K562 (cell line): ENCODE results near the gene AP3B2. TPM values are rescaled to one million over a fixed set of nuclear protein-coding genes. Genes with fewer than 3 reads are reported as not detected.

Experiments
- ATAC-seq: fragments of 200-7000 bp; cut with Tn5 transposase; 3 replicates; pipeline ENCODE4 v1.9.1; 2020; ENCODE audit warnings: moderate library complexity
- BruUV-seq: library from RNA; stranded (reverse); fragments of 400-500 nt; replicated peaks from 2 replicates; lab custom pipeline; 2021; lab: Mats Ljungman, UMichigan
- CTCF ChIA-PET: fragments of 300-600 bp; formaldehyde crosslinking; extraction: SDS; loops from one replicate; lab custom pipeline; 2021; ENCODE audit warnings: low intra/inter-chr PET ratio; lab: Yijun Ruan, JAX
- POLR2A ChIA-PET: fragments of 300-600, 350-650 bp; sonication (Branson Sonifier 250); formaldehyde crosslinking; extraction: SDS; loops from one replicate; lab custom pipeline; 2021; ENCODE audit warnings: antibody characterized with exemption, inconsistent platforms; lab: Yijun Ruan, JAX
- DNase-seq, 4 experiments: peaks; one replicate each; pipeline versions ENCODE4 v3.0.0 to v3.0.0-alpha.2; 2011 to 2018; ENCODE audit warnings: low spot score in 3 of 4, mixed read lengths in 3 of 4; ENCODE audit errors: extremely low read depth in 1 of 4
- FAIRE-seq: peaks from 2 replicates; lab custom pipeline; 2011; peaks lifted over from hg19 to GRCh38; lab: Jason Lieb, UNC
- H2AFZ ChIP-seq: 2 replicates; pipeline ENCODE4 v1.6.0; 2011; ENCODE audit warnings: low read depth, low read length, control low read depth, inconsistent platforms
- H3K27ac ChIP-seq: fragments of 200-600 bp; 3 replicates; pipeline ENCODE4 v1.8.0; 2011; ENCODE audit warnings: low read depth, mild to moderate bottlenecking, control low read depth, inconsistent platforms, low read length, moderate library complexity, mixed read lengths; ENCODE audit errors: extremely low read depth
- H3K27me3 ChIP-seq, 2 experiments: fragments of 300-600 bp in 1 of 2; 2 replicates in 1 of 2; 3 replicates in 1 of 2; pipeline versions ENCODE4 v1.6.0 to v1.8.0; 2011; ENCODE audit warnings: inconsistent platforms in 2 of 2, low read length in 2 of 2, mild to moderate bottlenecking in 1 of 2, mixed read lengths in 1 of 2, moderate library complexity in 1 of 2; ENCODE audit not compliant: control insufficient read depth in 2 of 2, insufficient read depth in 2 of 2
- H3K36me3 ChIP-seq: fragments of 300-600 bp; 3 replicates; pipeline ENCODE4 v1.8.0; 2011; ENCODE audit warnings: mild to moderate bottlenecking, low read length, inconsistent platforms; ENCODE audit not compliant: control insufficient read depth, insufficient read depth
- H3K4me1 ChIP-seq, 2 experiments: fragments of 200-600 bp in 1 of 2; replicated peaks in 1 of 2; 2 replicates in 1 of 2; 3 replicates in 1 of 2; pipeline versions ENCODE4 v1.5.1 to v1.8.0; 2011; ENCODE audit warnings: inconsistent platforms in 2 of 2, low read length in 2 of 2, mild to moderate bottlenecking in 1 of 2, mixed read lengths in 1 of 2, moderate library complexity in 1 of 2; ENCODE audit not compliant: control insufficient read depth in 2 of 2, insufficient read depth in 2 of 2
- H3K4me2 ChIP-seq: 2 replicates; pipeline ENCODE4 v1.6.1; 2011; ENCODE audit warnings: low read length, control low read depth, inconsistent platforms, mixed read lengths; ENCODE audit not compliant: insufficient read depth
- H3K4me3 ChIP-seq: fragments of 200-600 bp; sonication (generic), shearing (Covaris generic); 2 replicates; pipeline ENCODE4 v1.5.1; 2016; ENCODE audit warnings: control low read depth, inconsistent platforms
- H3K79me2 ChIP-seq: fragments of 200-600 bp; 3 replicates; pipeline ENCODE4 v1.8.0; 2011; ENCODE audit warnings: low read length, inconsistent platforms; ENCODE audit not compliant: control insufficient read depth, insufficient read depth
- H3K9ac ChIP-seq, 2 experiments: 2 replicates each; pipeline versions ENCODE4 v1.6.0 to v1.6.1; 2011; ENCODE audit warnings: low read depth in 2 of 2, low read length in 2 of 2, control low read depth in 1 of 2, inconsistent platforms in 1 of 2, mild to moderate bottlenecking in 1 of 2, mixed read lengths in 1 of 2; ENCODE audit not compliant: insufficient read depth in 1 of 2
- H3K9me1 ChIP-seq: one replicate; pipeline ENCODE4 v1.6.0; 2011; ENCODE audit warnings: inconsistent platforms, mild to moderate bottlenecking, low read length, moderate library complexity; ENCODE audit not compliant: control insufficient read depth, insufficient read depth
- H3K9me3 ChIP-seq: replicated peaks from 2 replicates; pipeline ENCODE4 v1.5.1; 2011; ENCODE audit warnings: low read depth, low read length, inconsistent platforms; ENCODE audit not compliant: control insufficient read depth, insufficient read depth
- H4K20me1 ChIP-seq: replicated peaks from 2 replicates; pipeline ENCODE4 v1.6.1; 2011; ENCODE audit warnings: low read length, inconsistent platforms, mixed read lengths; ENCODE audit not compliant: control insufficient read depth, insufficient read depth
- HSF4 ChIP-seq: fragments of 250-450 bp; sonication (Bioruptor Pico); IDR thresholded peaks from 2 replicates; pipeline ENCODE4 v2.1.2; 2022; ENCODE audit warnings: mild to moderate bottlenecking, moderate library complexity, borderline replicate concordance
- MAZ ChIP-seq, 2 experiments: fragments of 450-650 bp in 1 of 2; sonication (generic) in 1 of 2; formaldehyde crosslinking; IDR thresholded peaks in 1 of 2; conservative IDR thresholded peaks in 1 of 2; 2 replicates each; pipeline versions ENCODE4 v1.4.0 to v1.5.0; 2020; ENCODE audit warnings: mild to moderate bottlenecking in 1 of 2, missing genetic modification reagents in 1 of 2
- PTRF ChIP-seq: fragments of 450-650 bp; IDR thresholded peaks from 2 replicates; pipeline ENCODE4 v1.6.1; 2016; ENCODE audit warnings: mild to moderate bottlenecking, missing genetic modification characterization, missing compliant biosample characterization
- ZFP91 ChIP-seq: sonication (generic); formaldehyde crosslinking; IDR thresholded peaks from 2 replicates; pipeline ENCODE4 v1.8.0; 2022; ENCODE audit warnings: mild to moderate bottlenecking, missing genetic modification reagents
- ZNF134 ChIP-seq: fragments of 250-450 bp; sonication (Bioruptor Pico); conservative IDR thresholded peaks from 2 replicates; pipeline ENCODE4 v1.4.0; 2020
- ZNF174 ChIP-seq: fragments of 250-450 bp; sonication (Bioruptor Pico); IDR thresholded peaks from 2 replicates; pipeline ENCODE4 v1.4.0; 2020; ENCODE audit warnings: mild to moderate bottlenecking
- ZNF175 ChIP-seq: fragments of 200-800 bp; sonication (Bioruptor generic); IDR thresholded peaks from 2 replicates; pipeline ENCODE4 v1.6.1; 2016; ENCODE audit warnings: low read depth, mild to moderate bottlenecking, missing genetic modification characterization, missing compliant biosample characterization
- ZNF217 ChIP-seq: sonication (generic); formaldehyde crosslinking; IDR thresholded peaks from 2 replicates; pipeline ENCODE4 v1.8.0; 2022; ENCODE audit warnings: mild to moderate bottlenecking, missing genetic modification reagents
- ZNF408 ChIP-seq: fragments of 250-450 bp; sonication (Bioruptor Pico); IDR thresholded peaks from 2 replicates; pipeline ENCODE4 v1.4.0; 2020; ENCODE audit warnings: low read depth, mild to moderate bottlenecking, moderate library complexity
- ZNF431 ChIP-seq: sonication (generic); formaldehyde crosslinking; IDR thresholded peaks from 2 replicates; pipeline ENCODE4 v1.8.0; 2022; ENCODE audit warnings: mild to moderate bottlenecking, missing genetic modification reagents
- ZNF644 ChIP-seq: fragments of 200-800 bp; sonication (Bioruptor generic); IDR thresholded peaks from 2 replicates; pipeline ENCODE4 v1.6.1; 2016; ENCODE audit warnings: low read depth, missing genetic modification characterization, missing compliant biosample characterization
- WGBS: fragments of 100-300 bp; shearing (Covaris generic); methylation state at CpG from one replicate; pipeline ENCODE4 v1.1.6; 2016; ENCODE audit warnings: low coverage, mixed read lengths; ENCODE audit not compliant: insufficient coverage; ENCODE audit errors: missing lambda C conversion rate; 5-methylcytosine and 5-hydroxymethylcytosine counted together
- in situ Hi-C: fragments of 300-500 bp; cut with MboI; formaldehyde crosslinking; loops from 4 replicates; pipeline ENCODE4 v1.15.0; 2018; ENCODE audit warnings: inconsistent platforms, mixed read lengths
- intact Hi-C: fragments of 100-400 bp; cut with micrococcal nuclease; formaldehyde crosslinking; loops from 2 replicates; pipeline ENCODE4 v1.14.2; 2022
- polyA plus RNA-seq, 8 experiments: library from polyadenylated mRNA; depleted of rRNA in 4 of 8; stranded (reverse) in 5 of 8; unstranded in 3 of 8; fragments of >200 nt; fragmentation: Nextera tagmentation in 2 of 8; fragmentation: Illumina TruSeq in 1 of 8; extraction: Ambion mirVana in 2 of 8; extraction: Trizol in 1 of 8; gene quantifications; 2 replicates each; pipeline versions ENCODE4 v1.2.1 to v1.2.3, GENCODE V29; 2011 to 2014; ENCODE audit warnings: inconsistent platforms in 1 of 8, missing spikeins in 1 of 8
- total RNA-seq, 7 experiments: library from RNA; depleted of rRNA in 6 of 7; stranded (reverse); fragments of >200 nt in 6 of 7; fragmentation: Illumina TruSeq in 2 of 7; extraction: Trizol in 2 of 7; gene quantifications; 2 replicates each; pipeline versions ENCODE4 v1.2.1 to v1.2.3, GENCODE V29; 2011 to 2021; ENCODE audit warnings: low replicate concordance in 1 of 7

Gene AP3B2
- total and polyA plus RNA-seq, 9 of the 15 experiments (the other 6 are each of a cell fraction or from before 2014, with no cell fraction given): 0.03 to 0.15 (median 0.10) TPM; not detected in 2

- no peak overlapping the region for H2AFZ ChIP-seq
- no TSS peak for BruUV-seq
- no peak overlapping the region for H3K4me3 ChIP-seq
- H3K27ac ChIP-seq: no peak overlapping the region
- H3K4me1 ChIP-seq: no peaks in the 10 kb centered on the region
- no peaks in the 10 kb centered on the region for H3K9me3 ChIP-seq
- intact Hi-C loops (no loop called here), in situ Hi-C loops (no loop called here)
- no peaks in the 10 kb centered on the region for H3K27me3 ChIP-seq
- no peaks in the 10 kb centered on the region for H3K9me1 ChIP-seq
- 84% methylated on average over 2 of the region's 2 CpGs for WGBS
- no peak for TF ChIP-seq ZFP91
- no peak for TF ChIP-seq ZNF174 (CRISPR knock-in tag)
- no peak for TF ChIP-seq ZNF134
- TF ChIP-seq ZNF175 (CRISPR knock-in tag): no peak
- no peak for TF ChIP-seq HSF4 (CRISPR knock-in tag)
- no peak for TF ChIP-seq ZNF408
- no peak for TF ChIP-seq ZNF644 (tag)
- TF ChIP-seq ZNF431 (CRISPR knock-in tag): no peak
- no peak for TF ChIP-seq MAZ (CRISPR knock-in tag; conservative IDR thresholded peaks at IDR 0.05 in 1 of 2, IDR thresholded peaks at IDR 0.05 in 1 of 2)
- no peak for TF ChIP-seq PTRF (tag)
- TF ChIP-seq ZNF217 (CRISPR knock-in tag): no peak
- no peak overlapping the region for H3K4me2 ChIP-seq
- H4K20me1 ChIP-seq: 0 out of 2 replicates have a peak, but pooled peaks cover 3% of the 10 kb centered on the region
- H3K79me2 ChIP-seq: peaks cover 5% of the 10 kb centered on the region; the same call in 2 of the 3 replicates
- ChIA-PET CTCF (no interaction called here), POLR2A (interaction anchor here (0.6 to 1.6 kb wide), 7 partner anchors 9 to 625 kb away, joined by 3 to 8 read pairs (median 4); partner anchors contain the start of gene RPS17)
- no peak for DNase-seq
- ATAC-seq: no peak
- no peak overlapping the region for H3K9ac ChIP-seq
- no peak for FAIRE-seq
- H3K36me3 ChIP-seq: peaks cover 70% of the 10 kb centered on the region
These were observed 85.7 kb downstream of the AP3B2 start for GRCh38 chr15:82624008-82624407.
